Inferior parietal cortex (tissue), 1 donor: ENCODE measurements around the gene SPIN2B.

Experiments
- DNase-seq: peaks from one replicate; pipeline ENCODE4 v3.0.0-alpha.2; 2016; ENCODE audit errors: extremely low spot score

The SPIN2B gene

GRCh38 chrX:57070185-57070984, 51.0 kb downstream of the SPIN2B start:
- DNase-seq, result no peak
